Kidney epithelial cell (primary cell): ENCODE data around the gene MEX3A. TPM values are rescaled to one million over a fixed set of nuclear protein-coding genes. Genes with fewer than 3 reads are reported as not detected.
"Not testable (repeated sequence)": the region's sequence is repeated elsewhere in the genome, so short reads cannot be mapped to it uniquely, and the experiment has no call there.

Source experiments
- DNase-seq: peaks from one replicate; pipeline ENCODE4 v3.0.0-alpha.2; 2010; ENCODE audit warnings: low read depth
- H3K27me3 ChIP-seq: 2 replicates; pipeline ENCODE4 v1.6.0; 2011; ENCODE audit warnings: low read length; ENCODE audit not compliant: control insufficient read depth, insufficient read depth
- H3K36me3 ChIP-seq: 2 replicates; pipeline ENCODE4 v1.5.1; 2011; ENCODE audit warnings: low read length; ENCODE audit not compliant: control insufficient read depth, insufficient read depth
- H3K4me3 ChIP-seq: 2 replicates; pipeline ENCODE4 v1.5.1; 2011; ENCODE audit warnings: low read depth, mild to moderate bottlenecking, control low read depth, low read length
- total RNA-seq: library from RNA; depleted of rRNA; stranded (reverse); fragments of >200 nt; gene quantifications from 2 replicates; pipeline ENCODE4 v1.2.3, GENCODE V29; 2015
- TF ChIP-seq, protein P1 (sequence below): IDR thresholded peaks from 2 replicates; pipeline ENCODE4 v1.5.1; 2011; ENCODE audit warnings: mild to moderate bottlenecking, moderate library complexity, low read length, control low read depth, inconsistent platforms; ENCODE audit not compliant: insufficient read depth, poor library complexity, severe bottlenecking

Gene MEX3A
- total RNA-seq, 1 donor from 2014 or later, result 34.5 TPM

DNA sequence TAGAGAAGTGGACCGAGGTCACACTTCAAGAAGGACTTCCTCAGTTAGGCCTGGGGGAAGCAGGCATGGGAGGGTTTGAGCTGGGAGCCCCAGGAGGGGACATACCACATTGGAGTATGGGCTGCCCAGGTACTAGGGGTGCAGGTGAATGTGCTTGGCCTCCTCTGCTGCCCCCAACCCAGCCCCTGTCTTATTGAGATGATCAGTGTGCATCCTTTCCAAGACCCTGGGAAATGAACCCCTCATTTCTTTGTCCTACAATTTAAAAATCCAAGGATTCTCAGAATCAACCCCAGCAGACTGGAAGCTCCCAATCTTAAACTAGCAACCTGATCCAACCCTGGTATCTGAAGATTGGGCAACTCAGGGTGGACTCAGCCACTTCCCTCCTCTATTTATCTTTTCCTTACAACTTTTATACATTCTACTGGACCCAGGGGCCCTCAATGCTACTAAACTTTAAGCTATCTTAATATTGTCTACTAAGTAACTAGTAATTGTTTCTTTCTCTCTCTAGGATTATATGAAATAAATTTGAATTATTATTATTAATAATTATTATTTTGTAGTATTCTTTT lies 9.1 kb downstream of the MEX3A start:
- Histone ChIP-seq H3K27me3 (no peaks in the 10 kb centered on the region), H3K4me3 (no peak overlapping the region), H3K36me3 (peaks cover 5% of the 10 kb centered on the region)
- TF ChIP-seq, protein P1, sequence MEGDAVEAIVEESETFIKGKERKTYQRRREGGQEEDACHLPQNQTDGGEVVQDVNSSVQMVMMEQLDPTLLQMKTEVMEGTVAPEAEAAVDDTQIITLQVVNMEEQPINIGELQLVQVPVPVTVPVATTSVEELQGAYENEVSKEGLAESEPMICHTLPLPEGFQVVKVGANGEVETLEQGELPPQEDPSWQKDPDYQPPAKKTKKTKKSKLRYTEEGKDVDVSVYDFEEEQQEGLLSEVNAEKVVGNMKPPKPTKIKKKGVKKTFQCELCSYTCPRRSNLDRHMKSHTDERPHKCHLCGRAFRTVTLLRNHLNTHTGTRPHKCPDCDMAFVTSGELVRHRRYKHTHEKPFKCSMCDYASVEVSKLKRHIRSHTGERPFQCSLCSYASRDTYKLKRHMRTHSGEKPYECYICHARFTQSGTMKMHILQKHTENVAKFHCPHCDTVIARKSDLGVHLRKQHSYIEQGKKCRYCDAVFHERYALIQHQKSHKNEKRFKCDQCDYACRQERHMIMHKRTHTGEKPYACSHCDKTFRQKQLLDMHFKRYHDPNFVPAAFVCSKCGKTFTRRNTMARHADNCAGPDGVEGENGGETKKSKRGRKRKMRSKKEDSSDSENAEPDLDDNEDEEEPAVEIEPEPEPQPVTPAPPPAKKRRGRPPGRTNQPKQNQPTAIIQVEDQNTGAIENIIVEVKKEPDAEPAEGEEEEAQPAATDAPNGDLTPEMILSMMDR, result no peak
- DNase-seq, result no peak

DNA sequence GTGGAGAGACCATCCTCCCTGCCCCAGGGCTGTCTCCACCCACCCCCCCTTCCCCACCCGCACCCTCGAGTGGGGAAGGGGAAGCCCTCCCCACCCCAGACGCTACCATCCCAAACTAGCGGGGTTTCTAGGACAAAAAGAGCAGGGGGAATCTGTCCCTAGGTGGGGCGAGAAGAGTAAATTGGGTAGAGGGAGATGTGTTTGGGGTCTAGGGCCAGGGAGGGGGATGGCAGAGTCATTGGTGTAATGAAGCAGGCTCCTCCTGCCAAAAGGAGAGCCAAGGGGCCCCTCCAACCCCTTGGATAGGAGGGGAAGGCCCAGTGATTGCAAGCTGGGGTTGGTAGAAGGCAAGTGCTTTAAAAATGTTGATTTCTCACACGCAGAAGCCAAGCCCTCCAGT lies 10.0 kb downstream of the MEX3A start:
- no peaks in the 10 kb centered on the region for H3K27me3 ChIP-seq
- TF ChIP-seq, protein P1, result no peak
- no peak overlapping the region for H3K4me3 ChIP-seq
- no peak for DNase-seq
- peaks cover 5% of the 10 kb centered on the region for H3K36me3 ChIP-seq

DNA sequence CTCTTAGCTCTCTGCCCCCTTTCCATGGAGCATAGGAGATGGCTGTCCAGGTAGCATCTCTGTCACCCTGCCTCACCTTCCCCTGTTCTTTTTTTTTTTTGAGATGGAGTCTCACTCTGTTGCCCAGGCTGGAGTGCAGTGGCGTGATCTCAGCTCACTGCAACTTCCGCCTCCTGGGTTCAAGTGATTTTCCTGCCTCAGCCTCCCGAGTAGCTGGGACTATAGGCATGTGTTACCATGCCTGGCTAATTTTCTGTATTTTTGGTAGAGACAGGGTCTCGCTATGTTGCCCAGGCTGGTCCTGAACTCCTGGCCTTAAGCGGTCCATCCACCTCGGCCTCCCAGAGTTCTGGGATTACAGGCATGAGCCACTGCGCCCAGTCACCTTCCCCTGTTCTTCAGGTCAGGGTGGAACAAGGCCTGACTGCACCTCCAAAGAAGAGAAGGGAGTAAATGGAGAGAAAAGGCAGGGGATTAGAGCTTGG lies 10.9 kb downstream of the MEX3A start:
- DNase-seq, H3K4me3 ChIP-seq, H3K36me3 ChIP-seq, H3K27me3 ChIP-seq: not testable (repeated sequence)

DNA sequence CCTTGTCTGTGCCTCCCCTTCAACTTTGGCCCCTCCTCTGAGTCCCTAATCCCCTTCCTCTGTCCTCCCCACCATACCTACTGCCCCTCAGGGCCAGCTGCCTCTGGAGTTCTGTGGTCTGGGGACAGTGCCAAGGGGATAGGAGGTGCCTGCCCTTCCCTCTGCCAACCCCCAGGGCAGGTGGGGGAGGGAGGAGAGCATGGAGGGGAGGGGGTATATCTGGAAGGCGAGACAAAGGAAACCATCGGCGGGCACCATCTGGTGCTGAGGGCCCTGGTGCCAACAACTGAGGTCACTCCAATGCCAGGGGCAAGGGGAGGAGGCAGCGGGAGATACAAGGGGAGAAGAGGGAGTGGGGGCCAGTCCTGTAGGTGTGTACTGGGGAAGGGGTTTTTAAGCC lies 11.7 kb downstream of the MEX3A start:
- H3K27me3 ChIP-seq, result no peaks in the 10 kb centered on the region
- no peaks in the 10 kb centered on the region for H3K36me3 ChIP-seq
- no peak for DNase-seq
- TF ChIP-seq, protein P1, result no peak
- no peak overlapping the region for H3K4me3 ChIP-seq

DNA sequence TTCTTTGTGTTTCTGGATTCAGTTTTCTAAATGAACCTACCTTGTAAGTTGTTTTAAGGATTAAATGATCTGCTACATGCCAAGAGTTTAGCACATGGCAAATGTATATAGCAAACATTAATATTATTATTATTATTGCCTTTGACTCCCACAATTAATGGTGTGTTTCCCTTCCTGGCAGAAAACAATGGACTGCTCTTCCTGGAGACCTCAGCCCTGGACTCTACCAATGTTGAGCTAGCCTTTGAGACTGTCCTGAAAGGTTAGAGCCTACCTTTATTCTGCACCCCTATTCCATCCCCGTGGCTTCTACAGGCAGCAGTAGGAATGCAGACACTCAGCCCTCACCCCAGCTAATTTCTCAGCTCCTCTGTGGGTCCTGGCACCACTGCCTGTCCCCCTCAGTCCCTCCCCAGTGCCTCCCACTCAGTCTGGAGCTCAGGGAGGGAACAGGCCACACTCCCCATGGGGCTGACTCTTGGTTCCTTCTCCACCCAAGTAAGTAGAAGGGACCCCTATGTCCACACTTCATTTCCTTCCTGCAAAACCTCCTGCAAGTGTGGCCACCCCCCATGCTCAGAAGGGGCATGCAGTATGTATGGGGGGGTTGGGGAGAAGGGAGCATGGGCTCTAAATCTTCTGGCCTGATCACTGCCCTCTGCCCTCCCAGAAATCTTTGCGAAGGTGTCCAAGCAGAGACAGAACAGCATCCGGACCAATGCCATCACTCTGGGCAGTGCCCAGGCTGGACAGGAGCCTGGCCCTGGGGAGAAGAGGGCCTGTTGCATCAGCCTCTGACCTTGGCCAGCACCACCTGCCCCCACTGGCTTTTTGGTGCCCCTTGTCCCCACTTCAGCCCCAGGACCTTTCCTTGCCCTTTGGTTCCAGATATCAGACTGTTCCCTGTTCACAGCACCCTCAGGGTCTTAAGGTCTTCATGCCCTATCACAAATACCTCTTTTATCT lies 12.5 kb downstream of the MEX3A start:
- H3K36me3 ChIP-seq, result no peaks in the 10 kb centered on the region
- no peaks in the 10 kb centered on the region for H3K27me3 ChIP-seq
- H3K4me3 ChIP-seq, result no peak overlapping the region
- no peak for DNase-seq
- TF ChIP-seq, protein P1, result no peak

DNA sequence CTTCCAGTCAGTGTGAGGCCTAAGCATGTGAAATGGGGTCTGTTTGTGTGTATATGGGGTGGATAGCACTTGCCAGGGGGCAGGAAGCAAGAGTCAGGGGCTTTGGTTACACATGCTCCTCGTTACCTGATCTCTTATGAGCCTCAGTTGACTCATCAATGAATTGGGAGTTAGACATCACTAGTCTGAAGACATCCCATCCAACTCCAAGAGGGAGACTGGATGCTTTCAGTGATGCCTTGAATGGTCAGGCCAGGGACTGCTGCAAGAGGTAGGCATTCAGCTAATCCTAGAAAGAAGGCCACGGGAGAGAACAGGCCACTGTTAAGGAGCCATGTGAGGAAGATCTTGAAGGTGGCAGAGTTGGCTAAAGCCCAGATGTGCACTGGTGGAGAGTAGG lies 15.0 kb downstream of the MEX3A start:
- no peak overlapping the region for H3K4me3 ChIP-seq
- H3K36me3 ChIP-seq, result no peaks in the 10 kb centered on the region
- TF ChIP-seq, protein P1, result no peak
- H3K27me3 ChIP-seq, result no peaks in the 10 kb centered on the region
- no peak for DNase-seq
